GM21717 (cell line): Measurements from ENCODE around the gene FDPS.
"Not testable (repeated sequence)": the region's sequence is repeated elsewhere in the genome, so short reads cannot be mapped to it uniquely, and the experiment has no call there.

Source experiments
- ATAC-seq: cut with Tn5 transposase; IDR thresholded peaks from one replicate; pipeline ENCODE4 v1.9.1; 2021; ENCODE audit warnings: mild to moderate bottlenecking, moderate library complexity; ENCODE audit not compliant: unreplicated experiment

FDPS gene

GRCh38 chr1:155318082-155318481, 9.4 kb downstream of the FDPS start:
- no peak for ATAC-seq

GRCh38 chr1:155319536-155319935, 10.9 kb downstream of the FDPS start:
- ATAC-seq, result no peak

GRCh38 chr1:155320252-155320651, 11.6 kb downstream of the FDPS start:
- no peak for ATAC-seq

GRCh38 chr1:155320661-155321617, 12.3 kb downstream of the FDPS start, which contains the start of gene RUSC1:
RUSC1 (plus strand) TSS chr1:155320894; CDS start chr1:155321774, 880 bp downstream.
- no peak for ATAC-seq

- no peak for ATAC-seq
Measured at GRCh38 chr1:155321639-155322503, 13.2 kb downstream of the FDPS start.

GRCh38 chr1:155322571-155322952, 13.9 kb downstream of the FDPS start:
- ATAC-seq, result no peak

GRCh38 chr1:155322953-155323728, 14.5 kb downstream of the FDPS start:
- ATAC-seq, result peak; percentile 37

GRCh38 chr1:155323729-155324036, 15.0 kb downstream of the FDPS start:
- peak; percentile 39 for ATAC-seq

GRCh38 chr1:155324037-155324716, 15.5 kb downstream of the FDPS start:
- peak; percentile 70 for ATAC-seq

GRCh38 chr1:155324717-155325602, 16.3 kb downstream of the FDPS start:
- no peak for ATAC-seq

GRCh38 chr1:155325603-155325893, 16.9 kb downstream of the FDPS start:
- ATAC-seq, result no peak

GRCh38 chr1:155326020-155326526, 17.4 kb downstream of the FDPS start:
- no peak for ATAC-seq

GRCh38 chr1:155326631-155327037, 18.0 kb downstream of the FDPS start:
- no peak for ATAC-seq

- no peak for ATAC-seq
Measured at GRCh38 chr1:155327981-155328380, 19.3 kb downstream of the FDPS start.

GRCh38 chr1:155328856-155329255, 20.2 kb downstream of the FDPS start:
- ATAC-seq, result not testable (repeated sequence)

GRCh38 chr1:155329980-155330598, 21.4 kb downstream of the FDPS start:
- no peak for ATAC-seq

GRCh38 chr1:155334962-155335361, 26.3 kb downstream of the FDPS start:
- ATAC-seq, result no peak

- no peak for ATAC-seq
Measured at GRCh38 chr1:155339515-155340097, 30.9 kb downstream of the FDPS start.

- ATAC-seq, result no peak
Measured at GRCh38 chr1:155342842-155343241, 34.2 kb downstream of the FDPS start.
